Colonic mucosa (tissue), 4 donors: ENCODE data around the gene FAM168B. TPM values are rescaled to one million over a fixed set of nuclear protein-coding genes. Genes with fewer than 3 reads are reported as not detected.

Experiments
- DNase-seq: peaks from one replicate; pipeline ENCODE4 v3.0.0-alpha.2; 2020
- H3K27ac ChIP-seq: fragments of 200-600 bp; one replicate; pipeline ENCODE4 v1.8.0; 2021
- H3K27me3 ChIP-seq: fragments of 200-600 bp; one replicate; pipeline ENCODE4 v1.8.0; 2021
- H3K36me3 ChIP-seq: fragments of 200-600 bp; one replicate; pipeline ENCODE4 v1.8.0; 2021
- H3K4me1 ChIP-seq: fragments of 200-600 bp; one replicate; pipeline ENCODE4 v1.8.0; 2021; ENCODE audit warnings: mild to moderate bottlenecking
- H3K4me3 ChIP-seq: fragments of 200-600 bp; one replicate; pipeline ENCODE4 v1.8.0; 2021
- H3K9ac ChIP-seq, 2 donors: one replicate each; pipeline ENCODE4 v1.7.0; 2013; ENCODE audit warnings: control low read depth in 2 of 2, low read depth in 2 of 2, low read length in 2 of 2
- H3K9me3 ChIP-seq: fragments of 200-600 bp; one replicate; pipeline ENCODE4 v1.8.0; 2021
- CTCF ChIP-seq: fragments of 200-600 bp; IDR thresholded peaks from one replicate; pipeline ENCODE4 v1.8.0; 2022; ENCODE audit warnings: antibody characterized with exemption, mild to moderate bottlenecking
- intact Hi-C: fragments of 100-400 bp; cut with DNase I; formaldehyde crosslinking; loops from one replicate; pipeline ENCODE4 v1.14.1; 2022
- total RNA-seq, 2 donors: library from RNA; stranded (reverse); fragmentation: NEBNext Ultra II Directional in 1 of 2; extraction: Animal tissue kit (Norgen Biotek cat#: 25700) in 1 of 2; gene quantifications; one replicate each; pipeline ENCODE4 v1.2.1, GENCODE V29; 2021
- donor health status: healthy.
- donor health status: DM: no; HTN: no; CAD: no.
- donor health status: DM: no; HTN: no; CAD: no.

The FAM168B gene
- total RNA-seq: 10 to 100 TPM; 82.6 to 93.5 TPM

- no peaks in the 10 kb centered on the region for H3K4me1 ChIP-seq
- H3K36me3 ChIP-seq: no peaks in the 10 kb centered on the region
Observed at GRCh38 chr2:131093006-131093695, at the start of gene FAM168B. Gene FAM168B, minus strand, starts transcription at chr2:131093460. Its CDS starts 10,814 bp downstream, at chr2:131082646.

GRCh38 chr2:131142849-131143248 lies 49.6 kb upstream of the FAM168B start:
- H3K27ac ChIP-seq: no peak overlapping the region
- peaks cover 25% of the 10 kb centered on the region for H3K36me3 ChIP-seq
- DNase-seq: no peak
- no peaks in the 10 kb centered on the region for H3K27me3 ChIP-seq
- intact Hi-C loops: no loop called here
- no peak overlapping the region for H3K9ac ChIP-seq
- no peak for TF ChIP-seq CTCF
- H3K9me3 ChIP-seq: no peaks in the 10 kb centered on the region
- H3K4me3 ChIP-seq: no peak overlapping the region
- H3K4me1 ChIP-seq: no peaks in the 10 kb centered on the region

More at GRCh38 chr2:131093006-131093695, at the start of gene FAM168B:
- Histone ChIP-seq H3K27me3 (no peaks in the 10 kb centered on the region), H3K9me3 (no peaks in the 10 kb centered on the region), H3K9ac (peak within 1 kb of the TSS; percentile 77 to 99), H3K4me3 (peak within 1 kb of the TSS; percentile 57), H3K27ac (peak within 1 kb of the TSS; percentile 97)
- intact Hi-C loops: no loop called here
- peak; percentile 88 for DNase-seq
- TF ChIP-seq CTCF: no peak

GRCh38 chr2:131140581-131140980 lies 47.3 kb upstream of the FAM168B start:
- intact Hi-C loops: no loop called here
- H3K4me3 ChIP-seq: no peak overlapping the region
- DNase-seq: no peak
- no peak for TF ChIP-seq CTCF
- peaks cover 20% of the 10 kb centered on the region for H3K36me3 ChIP-seq
- no peaks in the 10 kb centered on the region for H3K27me3 ChIP-seq
- no peaks in the 10 kb centered on the region for H3K9me3 ChIP-seq
- H3K9ac ChIP-seq: no peak overlapping the region
- no peak overlapping the region for H3K27ac ChIP-seq
- H3K4me1 ChIP-seq: no peaks in the 10 kb centered on the region

GRCh38 chr2:131132729-131133128 lies 39.5 kb upstream of the FAM168B start:
- H3K27me3 ChIP-seq: no peaks in the 10 kb centered on the region
- H3K9me3 ChIP-seq: no peaks in the 10 kb centered on the region
- DNase-seq: no peak
- no peak overlapping the region for H3K9ac ChIP-seq
- no peaks in the 10 kb centered on the region for H3K4me1 ChIP-seq
- no peak overlapping the region for H3K27ac ChIP-seq
- H3K4me3 ChIP-seq: no peak overlapping the region
- TF ChIP-seq CTCF: no peak
- intact Hi-C loops: no loop called here
- no peaks in the 10 kb centered on the region for H3K36me3 ChIP-seq

GRCh38 chr2:131130298-131130596 lies 37.0 kb upstream of the FAM168B start:
- intact Hi-C loops: no loop called here

More at GRCh38 chr2:131130298-131130596, 37.0 kb upstream of the FAM168B start:
- no peak for DNase-seq
- Histone ChIP-seq H3K9ac (no peak overlapping the region), H3K9me3 (no peaks in the 10 kb centered on the region), H3K27ac (no peak overlapping the region), H3K4me1 (no peaks in the 10 kb centered on the region), H3K4me3 (no peak overlapping the region), H3K36me3 (no peaks in the 10 kb centered on the region), H3K27me3 (no peaks in the 10 kb centered on the region)
- TF ChIP-seq CTCF: no peak
